H1 (cell line): ENCODE data around the gene PSPN. TPM values are rescaled to one million over a fixed set of nuclear protein-coding genes. Genes with fewer than 3 reads are reported as not detected.

ENCODE experiments used
- CTCF ChIA-PET: fragments of 300-600 bp; sonication (Branson Sonifier 250); formaldehyde crosslinking; loops from one replicate; lab custom pipeline; 2021; ENCODE audit not compliant: partially characterized antibody; lab: Charles Lee
- POLR2A ChIA-PET: fragments of 300-600 bp; sonication (Branson Sonifier 250); formaldehyde crosslinking; loops from one replicate; lab custom pipeline; 2021; ENCODE audit warnings: inconsistent platforms; ENCODE audit not compliant: partially characterized antibody; lab: Charles Lee
- DNase-seq, 2 experiments: peaks; one replicate each; pipeline versions ENCODE4 v3.0.0 to v3.0.0-alpha.2; 2010 to 2022; ENCODE audit warnings: low spot score in 2 of 2, low read depth in 1 of 2, mixed read lengths in 1 of 2
- FAIRE-seq: peaks from 2 replicates; lab custom pipeline; 2011; peaks lifted over from hg19 to GRCh38; lab: Jason Lieb, UNC
- H2AFZ ChIP-seq: 2 replicates; pipeline ENCODE4 v1.8.1; 2012; ENCODE audit warnings: low read length, inconsistent platforms
- H2AK5ac ChIP-seq: 2 replicates; pipeline ENCODE4 v1.6.1; 2013; ENCODE audit warnings: low read depth, low read length
- H2BK120ac ChIP-seq: replicated peaks from 2 replicates; pipeline ENCODE3; 2013; ENCODE audit warnings: low read depth, low read length, inconsistent platforms
- H2BK12ac ChIP-seq: 2 replicates; pipeline ENCODE4 v1.6.1; 2013; ENCODE audit warnings: low read depth, low read length
- H2BK15ac ChIP-seq: 2 replicates; pipeline ENCODE4 v1.6.1; 2013; ENCODE audit warnings: low read length
- H2BK20ac ChIP-seq: 2 replicates; pipeline ENCODE4 v1.6.1; 2013; ENCODE audit warnings: low read length
- H2BK5ac ChIP-seq: 2 replicates; pipeline ENCODE4 v1.6.1; 2013; ENCODE audit warnings: low read depth, low read length
- H3K14ac ChIP-seq: 2 replicates; pipeline ENCODE4 v1.6.1; 2013; ENCODE audit warnings: inconsistent platforms; ENCODE audit not compliant: insufficient read length
- H3K18ac ChIP-seq: 2 replicates; pipeline ENCODE4 v1.6.1; 2013; ENCODE audit warnings: low read length; ENCODE audit errors: extremely low read depth
- H3K23ac ChIP-seq: 2 replicates; pipeline ENCODE4 v1.6.1; 2013; ENCODE audit warnings: inconsistent platforms; ENCODE audit not compliant: insufficient read length
- H3K23me2 ChIP-seq: 2 replicates; pipeline ENCODE4 v1.6.1; 2013; ENCODE audit warnings: low read depth, low read length
- H3K27ac ChIP-seq: 2 replicates; pipeline ENCODE4 v1.6.1; 2011; ENCODE audit warnings: low read depth, low read length, inconsistent platforms
- H3K27me3 ChIP-seq, 4 experiments: replicated peaks in 1 of 4; 1 replicate in 1 of 4; 2 replicates in 3 of 4; pipeline versions ENCODE4 v1.6.1 to v1.8.1; 2011 to 2013; ENCODE audit warnings: low read length in 3 of 4, mild to moderate bottlenecking in 3 of 4, inconsistent platforms in 2 of 4, mixed read lengths in 2 of 4, moderate library complexity in 1 of 4; ENCODE audit not compliant: control insufficient read depth in 3 of 4, insufficient read depth in 3 of 4; ENCODE audit errors: extremely low read depth in 1 of 4
- H3K36me3 ChIP-seq, 4 experiments: 2 replicates each; pipeline versions ENCODE4 v1.6.1 to v1.8.1; 2011 to 2013; ENCODE audit warnings: mild to moderate bottlenecking in 4 of 4, low read length in 3 of 4, moderate library complexity in 2 of 4, control low read depth in 1 of 4, inconsistent platforms in 1 of 4; ENCODE audit not compliant: insufficient read depth in 4 of 4, control insufficient read depth in 2 of 4
- H3K4ac ChIP-seq: replicated peaks from 2 replicates; pipeline ENCODE3; 2013; ENCODE audit warnings: low read length, low read depth, mixed read lengths, inconsistent platforms; ENCODE audit not compliant: insufficient read length
- H3K4me1 ChIP-seq, 4 experiments: replicated peaks in 1 of 4; 1 replicate in 1 of 4; 2 replicates in 3 of 4; pipeline versions ENCODE4 v1.6.1 to v1.8.1; 2011 to 2013; ENCODE audit warnings: low read length in 3 of 4, inconsistent platforms in 2 of 4, mixed read lengths in 1 of 4; ENCODE audit not compliant: insufficient read depth in 4 of 4, control insufficient read depth in 3 of 4
- H3K4me2 ChIP-seq, 2 experiments: 2 replicates each; pipeline versions ENCODE4 v1.6.1 to v1.8.1; 2011 to 2013; ENCODE audit warnings: low read depth in 2 of 2, low read length in 2 of 2, control low read depth in 1 of 2, inconsistent platforms in 1 of 2, mild to moderate bottlenecking in 1 of 2; ENCODE audit not compliant: insufficient read depth in 1 of 2
- H3K4me3 ChIP-seq, 4 experiments: fragments of 200-600, 300-600 bp in 1 of 4; sonication (generic), shearing (Covaris generic), sonication (Bioruptor Twin) in 1 of 4; 2 replicates each; pipeline versions ENCODE4 v1.5.1 to v1.8.1; 2011 to 2016; ENCODE audit warnings: low read length in 4 of 4, low read depth in 3 of 4, control low read depth in 2 of 4, inconsistent platforms in 2 of 4, mild to moderate bottlenecking in 2 of 4, mixed read lengths in 1 of 4, moderate library complexity in 1 of 4; ENCODE audit not compliant: insufficient read depth in 2 of 4; ENCODE audit errors: extremely low read depth in 1 of 4
- H3K56ac ChIP-seq: replicated peaks from 2 replicates; pipeline ENCODE3; 2013; ENCODE audit warnings: low read depth, mild to moderate bottlenecking, mixed read lengths, low read length, inconsistent platforms; ENCODE audit not compliant: insufficient read length
- H3K79me1 ChIP-seq: 2 replicates; pipeline ENCODE4 v1.6.1; 2013; ENCODE audit warnings: low read depth, low read length, control low read depth
- H3K79me2 ChIP-seq, 2 experiments: 2 replicates each; pipeline versions ENCODE4 v1.6.1 to v1.8.1; 2012 to 2013; ENCODE audit warnings: low read length in 2 of 2, mild to moderate bottlenecking in 2 of 2, inconsistent platforms in 1 of 2; ENCODE audit not compliant: insufficient read depth in 2 of 2, control insufficient read depth in 1 of 2
- H3K9ac ChIP-seq, 4 experiments: replicated peaks in 1 of 4; 1 replicate in 1 of 4; 2 replicates in 3 of 4; pipeline versions ENCODE4 v1.6.1 to v1.8.1; 2011 to 2013; ENCODE audit warnings: low read depth in 3 of 4, low read length in 3 of 4, control low read depth in 2 of 4, mild to moderate bottlenecking in 2 of 4, moderate library complexity in 2 of 4, inconsistent platforms in 1 of 4; ENCODE audit errors: extremely low read depth in 1 of 4
- H3K9me3 ChIP-seq, 2 experiments: 2 replicates each; pipeline versions ENCODE4 v1.6.1 to v1.8.1; 2012 to 2013; ENCODE audit warnings: mild to moderate bottlenecking in 2 of 2, moderate library complexity in 2 of 2, control low read depth in 1 of 2, inconsistent platforms in 1 of 2, low read depth in 1 of 2, low read length in 1 of 2, mixed read lengths in 1 of 2; ENCODE audit not compliant: insufficient read depth in 2 of 2
- H4K20me1 ChIP-seq, 2 experiments: replicated peaks in 1 of 2; 2 replicates each; pipeline versions ENCODE3 to v1.8.1; 2011 to 2013; ENCODE audit warnings: inconsistent platforms in 2 of 2, low read length in 2 of 2, mild to moderate bottlenecking in 1 of 2; ENCODE audit not compliant: insufficient read depth in 2 of 2, control insufficient read depth in 1 of 2
- H4K5ac ChIP-seq: 2 replicates; pipeline ENCODE4 v1.6.1; 2013; ENCODE audit warnings: low read length, low read depth, mixed read lengths, inconsistent platforms; ENCODE audit not compliant: insufficient read length
- H4K8ac ChIP-seq: 2 replicates; pipeline ENCODE4 v1.8.0; 2013; ENCODE audit warnings: mild to moderate bottlenecking, moderate library complexity, low read length, inconsistent platforms; ENCODE audit not compliant: insufficient read depth; ENCODE audit errors: extremely low read depth
- H4K91ac ChIP-seq: replicated peaks from 2 replicates; pipeline ENCODE3; 2013; ENCODE audit warnings: low read length, mixed read lengths, inconsistent platforms; ENCODE audit not compliant: insufficient read length
- BCL11A ChIP-seq, 2 experiments: IDR thresholded peaks; one replicate each; pipeline ENCODE4 v1.6.1; 2011; ENCODE audit warnings: low read depth in 2 of 2, low read length in 2 of 2, mild to moderate bottlenecking in 2 of 2
- CTCF ChIP-seq, 3 experiments: IDR thresholded peaks; 1 replicate in 2 of 3; 2 replicates in 1 of 3; pipeline versions ENCODE4 v1.5.1 to v1.6.1; 2011; ENCODE audit warnings: low read length in 3 of 3, mild to moderate bottlenecking in 3 of 3, inconsistent platforms in 2 of 3, low read depth in 1 of 3, moderate library complexity in 1 of 3; ENCODE audit not compliant: insufficient read depth in 1 of 3; ENCODE audit errors: control extremely low read depth in 1 of 3
- EGR1 ChIP-seq: IDR thresholded peaks from 2 replicates; pipeline ENCODE4 v1.6.1; 2011; ENCODE audit warnings: low read depth, low read length, borderline replicate concordance
- KDM1A ChIP-seq: fragments of 200-600, 300-600 bp; sonication (generic); IDR thresholded peaks from 2 replicates; pipeline ENCODE4 v1.7.1; 2016; ENCODE audit warnings: mild to moderate bottlenecking, low read length, borderline replicate concordance
- NANOG ChIP-seq: IDR thresholded peaks from 2 replicates; pipeline ENCODE4 v1.6.1; 2011; ENCODE audit warnings: low read length, low read depth, mild to moderate bottlenecking, inconsistent platforms; ENCODE audit not compliant: insufficient read depth, poor library complexity, severe bottlenecking
- NRF1 ChIP-seq: IDR thresholded peaks from 2 replicates; pipeline ENCODE4 v1.6.1; 2011; ENCODE audit warnings: mild to moderate bottlenecking, low read depth, low read length, improper control_type of control experiment
- TEAD4 ChIP-seq: IDR thresholded peaks from 2 replicates; pipeline ENCODE4 v1.6.1; 2012; ENCODE audit warnings: low read depth, low read length, inconsistent platforms, mixed read lengths
- WGBS, 2 experiments: shearing (Covaris generic) in 1 of 2; methylation state at CpG; one replicate each; pipeline versions ENCODE4 v1.1.6 to v1.1.7; 2013 to 2015; ENCODE audit warnings: low lambda C conversion rate in 2 of 2, mixed read lengths in 2 of 2, inconsistent platforms in 1 of 2, low coverage in 1 of 2, missing lambda C conversion rate in 1 of 2; ENCODE audit not compliant: insufficient replicate concordance in 2 of 2, insufficient coverage in 1 of 2, insufficient read length in 1 of 2; ENCODE audit errors: extremely low coverage in 1 of 2, missing lambda C conversion rate in 1 of 2; 5-methylcytosine and 5-hydroxymethylcytosine counted together
- polyA plus RNA-seq, 7 experiments: library from polyadenylated mRNA; depleted of rRNA in 3 of 7; stranded (reverse) in 5 of 7; unstranded in 2 of 7; fragments of >200 nt in 5 of 7; fragments of 200-250 nt in 2 of 7; gene quantifications; 1 replicate in 5 of 7; 2 replicates in 1 of 7; 4 replicates in 1 of 7; pipeline versions ENCODE4 v1.2.1 to v1.2.3, GENCODE V29; 2011 to 2013; ENCODE audit warnings: missing spikeins in 2 of 7, mixed read lengths in 2 of 7
- total RNA-seq: library from RNA; stranded (reverse); fragmentation: NEBNext Ultra II Directional; extraction: Animal tissue kit (Norgen Biotek cat#: 25700); gene quantifications from 2 replicates; pipeline ENCODE4 v1.2.1, GENCODE V29; 2021

The PSPN gene
- total and polyA plus RNA-seq, 2 of the 8 experiments (the other 6 are each of a cell fraction or from before 2014, with no cell fraction given) = 1.0 to 2.1 TPM

- H3K27ac ChIP-seq = no peak overlapping the region
- H3K27me3 ChIP-seq = no peaks in the 10 kb centered on the region
- TF ChIP-seq BCL11A (IDR thresholded peaks at IDR 0.05; ENCODE audit: low read depth in 2 of 2, low read length in 2 of 2) = no peak
- no peak for TF ChIP-seq TEAD4
- TF ChIP-seq EGR1 = no peak
- TF ChIP-seq NANOG = no peak
- no peak for TF ChIP-seq CTCF (IDR thresholded peaks at IDR 0.05; ENCODE audit: control extremely low read depth in 1 of 3, insufficient read depth in 1 of 3, low read depth in 1 of 3, low read length in 3 of 3)
- no peak for TF ChIP-seq KDM1A
- no peak for TF ChIP-seq NRF1
- TF ChIP-seq, all 59 proteins: peak for 0
- ChIA-PET CTCF (interaction anchor here (0.6 kb wide), 3 partner anchors 32 to 242 kb away, joined by 3 read pairs; no protein-coding TSS in a partner anchor), POLR2A (no interaction called here)
- Histone ChIP-seq H2BK15ac (no peak overlapping the region), H3K36me3 (no peaks in the 10 kb centered on the region), H3K79me1 (no peaks in the 10 kb centered on the region), H3K4me1 (no peaks in the 10 kb centered on the region), H2AK5ac (no peak overlapping the region), H3K4ac (no peak overlapping the region), H3K23me2 (no peaks in the 10 kb centered on the region), H2BK120ac (no peak overlapping the region), H3K18ac (no peak overlapping the region), H4K8ac (no peak overlapping the region), H4K5ac (no peak overlapping the region), H2AFZ (no peak overlapping the region), H3K23ac (no peak overlapping the region), H3K9ac (no peak overlapping the region), H3K9me3 (no peaks in the 10 kb centered on the region), H2BK5ac (no peak overlapping the region), H3K14ac (no peak overlapping the region), H2BK20ac (no peak overlapping the region), H3K56ac (no peak overlapping the region), H4K91ac (no peak overlapping the region), H3K4me3 (no peak overlapping the region), H3K79me2 (no peaks in the 10 kb centered on the region), H4K20me1 (no peaks in the 10 kb centered on the region), H3K4me2 (no peak overlapping the region), H2BK12ac (no peak overlapping the region)
- DNase-seq (no peak), FAIRE-seq (no peak)
- WGBS, 2 experiments = 78% methylated on average over 5 of the region's 5 CpGs; no CpG with 5 or more reads in 1 of the 2 experiments
Observed at GRCh38 chr19:6406401-6406800, 30.7 kb upstream of the PSPN start.
